Aorta (tissue), 5 donors: Measurements from ENCODE around the gene IMPA2. TPM values are rescaled to one million over a fixed set of nuclear protein-coding genes. Genes with fewer than 3 reads are reported as not detected.

Experiments
- ATAC-seq: fragments of 200-7000 bp; cut with Tn5 transposase; one replicate; pipeline ENCODE4 v1.9.1; 2022; ENCODE audit warnings: moderate library complexity; ENCODE audit not compliant: low FRiP score
- DNase-seq, 2 donors: peaks; one replicate each; pipeline ENCODE4 v3.0.0-alpha.2; 2020
- H3K27ac ChIP-seq, 2 donors: one replicate each; pipeline ENCODE4 v1.5.1; 2013; ENCODE audit warnings: low read length in 2 of 2, mild to moderate bottlenecking in 2 of 2, moderate library complexity in 2 of 2, control low read depth in 1 of 2, inconsistent platforms in 1 of 2, low read depth in 1 of 2
- H3K27me3 ChIP-seq, 2 donors: one replicate each; pipeline ENCODE4 v1.6.1; 2013; ENCODE audit warnings: control low read depth in 1 of 2, low read length in 1 of 2, mild to moderate bottlenecking in 1 of 2, moderate library complexity in 1 of 2; ENCODE audit not compliant: insufficient read depth in 2 of 2, control insufficient read depth in 1 of 2
- H3K36me3 ChIP-seq, 2 donors: one replicate each; pipeline ENCODE4 v1.6.1; 2013; ENCODE audit warnings: control low read depth in 1 of 2, low read length in 1 of 2, mild to moderate bottlenecking in 1 of 2; ENCODE audit not compliant: insufficient read depth in 2 of 2, control insufficient read depth in 1 of 2
- H3K4me1 ChIP-seq, 2 donors: one replicate each; pipeline ENCODE4 v1.6.1; 2013; ENCODE audit warnings: low read length in 2 of 2, control low read depth in 1 of 2, mild to moderate bottlenecking in 1 of 2, moderate library complexity in 1 of 2; ENCODE audit not compliant: insufficient read depth in 2 of 2, control insufficient read depth in 1 of 2
- H3K4me3 ChIP-seq, 2 donors: one replicate each; pipeline ENCODE4 v1.5.1; 2013; ENCODE audit warnings: low read length in 2 of 2, control low read depth in 1 of 2, mild to moderate bottlenecking in 1 of 2
- H3K9me3 ChIP-seq: one replicate; pipeline ENCODE4 v1.6.1; 2013; ENCODE audit warnings: mild to moderate bottlenecking, low read length; ENCODE audit not compliant: control insufficient read depth
- WGBS, 2 donors: extraction: QIAGEN DNeasy Blood & Tissue Kit; methylation state at CpG; one replicate each; pipeline ENCODE4 v1.1.7; 2013; 5-methylcytosine and 5-hydroxymethylcytosine counted together
- intact Hi-C, 2 donors: fragments of 100-400 bp; cut with DNase I; formaldehyde crosslinking; loops; one replicate each; pipeline versions ENCODE4 v1.14.2 to v1.15.0; 2022
- polyA plus RNA-seq, 2 donors: library from polyadenylated mRNA; stranded (reverse); fragments of 200-250 nt; gene quantifications; one replicate each; pipeline ENCODE4 v1.2.3, GENCODE V29; 2013
- total RNA-seq, 2 donors: library from RNA; stranded (reverse); fragmentation: NEBNext Ultra II Directional; extraction: Animal tissue kit (Norgen Biotek cat#: 25700); gene quantifications; one replicate each; pipeline ENCODE4 v1.2.1, GENCODE V29; 2021
- donor health status: healthy with polysubstance abuse.
- donor health status: Bipolar disorder and iron deficiency.
- donor health status: DM: no; HTN: no; CAD: no.
- donor health status: DM: no; HTN: no; CAD: no.
- donor health status: DM: yes; HTN: yes; CAD: no.

Gene IMPA2
- total and polyA plus RNA-seq, 4 donors, result 7.9 to 19.9 (median 14.1) TPM

GRCh38 chr18:12018861-12019260 lies 37.6 kb downstream of the IMPA2 start:
- no peak for DNase-seq

GRCh38 chr18:12021077-12021476 lies 39.8 kb downstream of the IMPA2 start:
- Histone ChIP-seq H3K4me3 (no peak overlapping the region), H3K9me3 (no peaks in the 10 kb centered on the region), H3K36me3 (peaks cover 0 to 1% of the 10 kb centered on the region in 2 donors), H3K27ac (no peak overlapping the region), H3K4me1 (no peaks in the 10 kb centered on the region), H3K27me3 (no peaks in the 10 kb centered on the region)
- intact Hi-C loops, result loop anchor here in 1 of 2 donors (10.0 kb wide), 1 partner anchor 286 kb away; no protein-coding TSS in a partner anchor
- ATAC-seq (no peak), DNase-seq (no peak)
- 95 to 99% methylated on average over 2 of the region's 2 CpGs for WGBS, 2 donors

More at GRCh38 chr18:12018861-12019260, 37.6 kb downstream of the IMPA2 start:
- Histone ChIP-seq H3K4me1 (no peaks in the 10 kb centered on the region), H3K27me3 (no peaks in the 10 kb centered on the region), H3K4me3 (no peak overlapping the region), H3K9me3 (no peaks in the 10 kb centered on the region), H3K27ac (no peak overlapping the region), H3K36me3 (peaks cover 0 to 3% of the 10 kb centered on the region in 2 donors)
- WGBS, 2 donors, result 91 to 96% methylated on average over 7 of the region's 7 CpGs
- ATAC-seq, result no peak
- intact Hi-C loops, result no loop called here

GRCh38 chr18:12021596-12021995 lies 40.3 kb downstream of the IMPA2 start:
- intact Hi-C loops, result loop anchor here in 1 of 2 donors (10.0 kb wide), 1 partner anchor 287 kb away; no protein-coding TSS in a partner anchor
- peaks cover 0 to 1% of the 10 kb centered on the region in 2 donors for H3K36me3 ChIP-seq
- H3K4me1 ChIP-seq, result no peaks in the 10 kb centered on the region
- 94 to 99% methylated on average over 8 of the region's 8 CpGs for WGBS, 2 donors
- H3K4me3 ChIP-seq, result no peak overlapping the region
- no peak for ATAC-seq
- no peak overlapping the region for H3K27ac ChIP-seq
- peak in 1 of 2 donors; percentile 14 for DNase-seq
- no peaks in the 10 kb centered on the region for H3K9me3 ChIP-seq
- no peaks in the 10 kb centered on the region for H3K27me3 ChIP-seq

- Histone ChIP-seq H3K36me3 (no peaks in the 10 kb centered on the region), H3K27me3 (no peaks in the 10 kb centered on the region), H3K4me1 (no peaks in the 10 kb centered on the region), H3K4me3 (no peak overlapping the region), H3K27ac (no peak overlapping the region), H3K9me3 (no peaks in the 10 kb centered on the region)
- ATAC-seq, result no peak
- 81 to 97% methylated on average over 3 of the region's 3 CpGs for WGBS, 2 donors
- intact Hi-C loops, result loop anchor here in 1 of 2 donors (10.0 kb wide), 1 partner anchor 289 kb away; no protein-coding TSS in a partner anchor
- peak in 1 of 2 donors; percentile 61 for DNase-seq
Observed at GRCh38 chr18:12023375-12023774, 42.1 kb downstream of the IMPA2 start.

GRCh38 chr18:12026562-12026961 lies 45.3 kb downstream of the IMPA2 start:
- peak in 1 of 2 donors; percentile 39 for DNase-seq
- H3K36me3 ChIP-seq, result no peaks in the 10 kb centered on the region

GRCh38 chr18:12027046-12027445 lies 45.7 kb downstream of the IMPA2 start:
- ATAC-seq, result no peak

More at GRCh38 chr18:12026562-12026961, 45.3 kb downstream of the IMPA2 start:
- no peak overlapping the region for H3K4me3 ChIP-seq
- intact Hi-C loops, result loop anchor here in 1 of 2 donors (10.0 kb wide), 1 partner anchor 292 kb away; no protein-coding TSS in a partner anchor
- 92 to 93% methylated on average over 5 of the region's 5 CpGs for WGBS, 2 donors
- H3K27ac ChIP-seq, result no peak overlapping the region
- no peaks in the 10 kb centered on the region for H3K4me1 ChIP-seq
- H3K27me3 ChIP-seq, result no peaks in the 10 kb centered on the region
- H3K9me3 ChIP-seq, result no peaks in the 10 kb centered on the region
- ATAC-seq, result peak; percentile 22

GRCh38 chr18:12027480-12027879 lies 46.2 kb downstream of the IMPA2 start:
- no peaks in the 10 kb centered on the region for H3K9me3 ChIP-seq
- no peaks in the 10 kb centered on the region for H3K27me3 ChIP-seq
- H3K36me3 ChIP-seq, result no peaks in the 10 kb centered on the region
- DNase-seq, result peak in 1 of 2 donors; percentile 12
- ATAC-seq, result no peak
- H3K4me1 ChIP-seq, result no peaks in the 10 kb centered on the region
- intact Hi-C loops, result loop anchor here in 1 of 2 donors (10.0 kb wide), 1 partner anchor 293 kb away; no protein-coding TSS in a partner anchor
- no peak overlapping the region for H3K4me3 ChIP-seq
- 86 to 89% methylated on average over 4 of the region's 4 CpGs for WGBS, 2 donors
- no peak overlapping the region for H3K27ac ChIP-seq

More at GRCh38 chr18:12027046-12027445, 45.7 kb downstream of the IMPA2 start:
- intact Hi-C loops, result loop anchor here in 1 of 2 donors (10.0 kb wide), 1 partner anchor 292 kb away; no protein-coding TSS in a partner anchor
- Histone ChIP-seq H3K27me3 (no peaks in the 10 kb centered on the region), H3K27ac (no peak overlapping the region), H3K4me3 (no peak overlapping the region), H3K4me1 (no peaks in the 10 kb centered on the region), H3K36me3 (no peaks in the 10 kb centered on the region), H3K9me3 (no peaks in the 10 kb centered on the region)
- peak in 1 of 2 donors; percentile 68 for DNase-seq
- WGBS, 2 donors, result 49 to 59% methylated on average over 9 of the region's 9 CpGs

GRCh38 chr18:12028040-12028628 lies 46.8 kb downstream of the IMPA2 start:
- intact Hi-C loops, result loop anchor here in 1 of 2 donors (10.0 kb wide), 1 partner anchor 293 kb away; no protein-coding TSS in a partner anchor
- DNase-seq, result peak in 1 of 2 donors; percentile 48
- Histone ChIP-seq H3K9me3 (no peaks in the 10 kb centered on the region), H3K4me3 (no peak overlapping the region), H3K27me3 (no peaks in the 10 kb centered on the region), H3K27ac (no peak overlapping the region), H3K36me3 (no peaks in the 10 kb centered on the region), H3K4me1 (no peaks in the 10 kb centered on the region)
- no peak for ATAC-seq
- WGBS, 2 donors, result 88 to 89% methylated on average over 15 of the region's 15 CpGs
